T-helper 1 cell treated with Interleukin-12 subunit alpha and Interleukin-12 subunit beta and Interleukin-4 antibody, amounts not matched to agents 30 μg/mL and 1 μg/mL, for 36 hours (primary cell): ENCODE results near the gene C1orf198.

Experiments used
- H3K27ac Mint-ChIP-seq: one replicate; pipeline ENCODE4 v1.8.0; 2021; ENCODE audit warnings: mild to moderate bottlenecking, mixed read lengths
- H3K27me3 Mint-ChIP-seq: one replicate; pipeline ENCODE4 v1.8.0; 2021; ENCODE audit warnings: low read depth, mixed read lengths
- H3K36me3 Mint-ChIP-seq: one replicate; pipeline ENCODE4 v1.8.0; 2021; ENCODE audit warnings: low read depth, mixed read lengths
- H3K4me1 Mint-ChIP-seq: one replicate; pipeline ENCODE4 v1.8.0; 2021; ENCODE audit warnings: low read depth, mixed read lengths
- H3K4me3 Mint-ChIP-seq: one replicate; pipeline ENCODE4 v1.8.0; 2021; ENCODE audit warnings: mild to moderate bottlenecking, moderate library complexity, mixed read lengths
- H3K9me3 Mint-ChIP-seq: one replicate; pipeline ENCODE4 v1.8.0; 2021; ENCODE audit warnings: mixed read lengths

Gene C1orf198

DNA sequence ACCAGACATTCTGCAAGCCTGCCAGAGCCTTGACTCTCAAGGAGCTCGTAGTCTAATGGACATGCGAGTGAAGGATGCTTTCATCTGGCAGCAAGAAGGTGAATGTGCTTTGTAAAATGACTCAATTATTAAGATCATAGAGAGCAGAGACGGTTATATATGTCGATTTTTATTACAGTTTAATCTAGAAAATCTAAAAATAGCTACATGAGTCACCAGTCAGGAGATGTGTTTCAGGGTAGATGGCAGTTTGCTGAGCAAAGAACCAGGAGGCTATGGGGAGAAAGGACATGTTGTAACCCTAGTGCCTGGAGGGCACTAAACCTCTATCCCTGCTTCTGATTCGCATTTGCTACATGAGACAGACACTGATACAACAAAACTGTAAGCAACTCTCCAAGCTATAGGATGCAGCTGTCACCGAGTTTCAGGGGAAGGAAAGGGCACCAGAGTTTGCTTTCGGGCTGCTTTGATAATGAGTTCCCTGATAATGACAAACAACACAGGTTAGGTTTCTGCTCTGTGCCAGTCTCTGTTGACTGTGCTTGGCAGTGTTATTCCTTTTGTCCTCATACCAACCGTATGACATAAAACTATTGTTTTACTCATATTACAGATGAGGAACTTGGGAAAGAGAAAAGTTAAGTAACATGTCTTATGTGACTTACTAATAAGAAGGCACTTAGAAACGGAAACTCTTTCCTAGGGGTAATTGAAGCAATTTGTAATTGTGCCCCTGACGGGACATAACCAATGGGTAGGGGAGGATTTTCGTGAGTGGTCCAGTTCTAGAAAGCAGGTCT is 43.2 kb downstream of the C1orf198 start:
- no peaks in the 10 kb centered on the region for H3K4me1 Mint-ChIP-seq
- peaks cover 9% of the 10 kb centered on the region for H3K27me3 Mint-ChIP-seq
- H3K4me3 Mint-ChIP-seq = no peak overlapping the region
- no peaks in the 10 kb centered on the region for H3K36me3 Mint-ChIP-seq
- H3K27ac Mint-ChIP-seq = no peak overlapping the region
- no peaks in the 10 kb centered on the region for H3K9me3 Mint-ChIP-seq

GRCh38 chr1:230824551-230824918 is 43.8 kb downstream of the C1orf198 start:
- Mint-ChIP-seq H3K27me3 (peaks cover 9% of the 10 kb centered on the region), H3K4me1 (no peaks in the 10 kb centered on the region), H3K27ac (no peak overlapping the region)

DNA sequence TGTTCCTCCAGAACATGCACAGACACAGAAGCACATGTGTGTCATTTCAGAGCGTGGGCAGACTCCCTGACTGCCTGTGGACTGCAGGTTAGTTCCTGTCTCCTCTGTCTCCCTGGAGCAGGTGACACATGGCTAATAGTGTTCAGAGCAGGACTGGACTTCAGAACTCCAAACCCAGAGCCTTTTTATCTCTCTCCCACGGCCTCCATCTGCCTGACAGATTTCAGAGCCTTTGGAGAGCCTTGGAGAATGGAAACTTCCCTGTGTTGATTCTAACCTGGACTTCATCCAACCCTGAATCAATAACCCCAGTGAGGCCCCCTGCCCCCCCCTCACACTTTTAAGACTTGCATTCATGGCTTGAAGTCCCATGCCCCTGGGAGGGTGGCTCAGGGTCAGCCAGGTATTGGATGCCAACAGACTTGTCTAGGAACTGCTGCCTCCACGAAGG is 44.4 kb downstream of the C1orf198 start:
- H3K4me3 Mint-ChIP-seq = no peak overlapping the region
- no peaks in the 10 kb centered on the region for H3K9me3 Mint-ChIP-seq
- H3K27ac Mint-ChIP-seq = no peak overlapping the region
- no peaks in the 10 kb centered on the region for H3K36me3 Mint-ChIP-seq
- no peaks in the 10 kb centered on the region for H3K4me1 Mint-ChIP-seq
- H3K27me3 Mint-ChIP-seq = peaks cover 9% of the 10 kb centered on the region

More at GRCh38 chr1:230824551-230824918, 43.8 kb downstream of the C1orf198 start:
- H3K4me3 Mint-ChIP-seq = no peak overlapping the region
- H3K9me3 Mint-ChIP-seq = no peaks in the 10 kb centered on the region
- H3K36me3 Mint-ChIP-seq = no peaks in the 10 kb centered on the region

GRCh38 chr1:230823426-230823825 is 44.9 kb downstream of the C1orf198 start:
- Mint-ChIP-seq H3K27ac (no peak overlapping the region), H3K9me3 (no peaks in the 10 kb centered on the region), H3K27me3 (peaks cover 9% of the 10 kb centered on the region), H3K4me1 (no peaks in the 10 kb centered on the region), H3K4me3 (no peak overlapping the region), H3K36me3 (no peaks in the 10 kb centered on the region)

DNA sequence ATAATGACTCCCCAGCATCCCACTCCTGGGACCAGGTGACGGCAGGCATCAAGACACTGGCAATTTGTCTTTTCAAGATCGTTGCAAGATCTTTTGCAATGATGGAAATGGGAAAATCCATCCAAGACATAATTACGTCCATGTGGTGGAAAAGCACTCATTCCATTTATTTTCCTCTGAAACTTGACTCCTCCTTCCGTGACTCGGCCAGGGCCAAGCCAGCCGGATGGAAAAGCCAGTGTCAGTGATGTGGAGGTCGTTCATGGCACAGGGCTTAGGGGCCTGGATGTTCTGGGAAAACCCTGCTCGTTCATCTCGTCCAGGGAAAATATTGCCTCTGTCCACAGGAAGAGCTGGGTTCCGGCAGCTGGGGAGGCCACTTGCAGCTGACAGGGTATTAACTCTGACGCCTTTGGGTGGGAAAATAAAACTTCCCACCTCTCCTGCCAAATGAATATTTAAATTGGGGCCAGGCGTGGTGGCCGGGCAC is 46.2 kb downstream of the C1orf198 start:
- H3K27ac Mint-ChIP-seq = no peak overlapping the region
- H3K36me3 Mint-ChIP-seq = no peaks in the 10 kb centered on the region
- no peaks in the 10 kb centered on the region for H3K9me3 Mint-ChIP-seq
- peaks cover 16% of the 10 kb centered on the region for H3K27me3 Mint-ChIP-seq
- no peaks in the 10 kb centered on the region for H3K4me1 Mint-ChIP-seq
- H3K4me3 Mint-ChIP-seq = no peak overlapping the region

DNA sequence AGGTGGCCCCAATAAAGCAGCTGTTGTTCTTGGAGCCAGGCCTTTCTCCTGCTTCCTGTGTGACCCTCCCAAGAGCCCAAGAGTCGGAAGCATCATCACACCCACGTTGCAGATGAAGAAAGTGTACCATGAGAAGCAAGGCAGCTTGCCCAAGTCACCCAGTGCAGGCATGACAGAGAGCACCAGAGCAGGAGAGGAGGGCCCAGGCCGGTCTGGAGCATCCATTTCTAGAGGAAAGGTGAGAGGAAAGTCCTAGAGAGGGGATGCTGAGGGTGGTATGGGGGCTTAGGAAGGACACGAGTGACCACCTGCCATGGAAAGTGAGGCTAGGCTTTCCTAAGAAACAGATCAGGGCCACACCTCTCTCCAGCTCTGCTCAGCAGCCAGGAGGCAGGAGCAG is 47.0 kb downstream of the C1orf198 start:
- Mint-ChIP-seq H3K36me3 (no peaks in the 10 kb centered on the region), H3K27me3 (peaks cover 21% of the 10 kb centered on the region), H3K4me1 (no peaks in the 10 kb centered on the region), H3K4me3 (no peak overlapping the region), H3K27ac (no peak overlapping the region), H3K9me3 (no peaks in the 10 kb centered on the region)

DNA sequence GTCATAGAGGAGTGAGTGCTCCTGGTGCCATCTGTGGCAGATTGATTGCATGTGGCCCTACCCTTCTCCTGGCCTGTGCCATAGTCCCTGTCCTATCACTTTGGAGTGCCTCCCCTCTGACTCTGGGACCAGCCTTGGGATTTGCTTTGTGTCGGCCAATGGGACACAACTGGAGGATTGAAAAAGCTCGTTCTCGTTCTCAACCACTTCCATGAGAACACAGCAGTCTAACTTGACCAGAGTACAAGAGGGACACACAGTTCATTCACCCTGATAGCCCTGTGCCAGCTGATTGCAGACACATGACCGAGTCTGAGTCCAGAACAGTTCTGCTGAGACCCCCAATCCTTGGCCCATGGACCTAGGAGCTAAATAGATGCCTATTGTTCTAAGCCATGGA is 47.8 kb downstream of the C1orf198 start:
- Mint-ChIP-seq H3K4me3 (no peak overlapping the region), H3K27ac (no peak overlapping the region), H3K27me3 (peaks cover 20% of the 10 kb centered on the region), H3K4me1 (no peaks in the 10 kb centered on the region), H3K36me3 (no peaks in the 10 kb centered on the region), H3K9me3 (no peaks in the 10 kb centered on the region)

DNA sequence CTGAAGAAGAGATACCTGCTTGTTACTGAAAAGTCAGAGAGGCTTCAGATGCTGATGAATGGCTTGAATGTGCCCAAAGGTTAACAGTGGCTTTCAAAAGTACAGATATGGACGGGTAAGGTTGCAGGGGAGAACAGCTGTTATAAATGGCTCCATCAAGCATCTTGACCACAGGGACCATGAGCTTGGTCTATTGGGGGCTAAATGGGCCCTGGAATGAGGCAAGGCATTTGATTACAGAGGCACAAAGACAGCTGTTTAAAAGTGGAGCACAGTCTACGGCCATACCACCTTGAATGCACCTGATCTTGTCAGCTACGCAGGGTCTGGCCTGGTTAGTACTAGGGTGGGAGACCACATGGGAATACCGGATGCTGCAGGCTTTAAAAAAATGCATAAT is 48.3 kb downstream of the C1orf198 start:
- Mint-ChIP-seq H3K27ac (no peak overlapping the region), H3K9me3 (no peaks in the 10 kb centered on the region), H3K4me3 (no peak overlapping the region), H3K36me3 (no peaks in the 10 kb centered on the region), H3K4me1 (no peaks in the 10 kb centered on the region), H3K27me3 (peaks cover 18% of the 10 kb centered on the region)

- H3K9me3 Mint-ChIP-seq = peaks cover 2% of the 10 kb centered on the region
- H3K27ac Mint-ChIP-seq = no peak overlapping the region
- no peaks in the 10 kb centered on the region for H3K4me1 Mint-ChIP-seq
- H3K36me3 Mint-ChIP-seq = no peaks in the 10 kb centered on the region
- no peak overlapping the region for H3K4me3 Mint-ChIP-seq
- peaks cover 20% of the 10 kb centered on the region for H3K27me3 Mint-ChIP-seq
Measured at GRCh38 chr1:230818901-230819300, 49.4 kb downstream of the C1orf198 start.

- no peaks in the 10 kb centered on the region for H3K4me1 Mint-ChIP-seq
- peaks cover 8% of the 10 kb centered on the region for H3K9me3 Mint-ChIP-seq
- no peak overlapping the region for H3K27ac Mint-ChIP-seq
- no peaks in the 10 kb centered on the region for H3K36me3 Mint-ChIP-seq
- H3K27me3 Mint-ChIP-seq = peaks cover 23% of the 10 kb centered on the region
- H3K4me3 Mint-ChIP-seq = no peak overlapping the region
Measured at GRCh38 chr1:230818367-230818766, 50.0 kb downstream of the C1orf198 start.

- H3K4me3 Mint-ChIP-seq = no peak overlapping the region
- H3K27me3 Mint-ChIP-seq = peaks cover 28% of the 10 kb centered on the region
Measured at GRCh38 chr1:230816018-230816417, 52.3 kb downstream of the C1orf198 start.

GRCh38 chr1:230814949-230815692 is 53.2 kb downstream of the C1orf198 start:
- peaks cover 19% of the 10 kb centered on the region for H3K9me3 Mint-ChIP-seq
- H3K36me3 Mint-ChIP-seq = no peaks in the 10 kb centered on the region
- H3K27ac Mint-ChIP-seq = no peak overlapping the region
- no peaks in the 10 kb centered on the region for H3K4me1 Mint-ChIP-seq
- H3K4me3 Mint-ChIP-seq = no peak overlapping the region
- H3K27me3 Mint-ChIP-seq = peaks cover 23% of the 10 kb centered on the region

More at GRCh38 chr1:230816018-230816417, 52.3 kb downstream of the C1orf198 start:
- Mint-ChIP-seq H3K9me3 (peaks cover 19% of the 10 kb centered on the region), H3K4me1 (no peaks in the 10 kb centered on the region), H3K27ac (no peak overlapping the region), H3K36me3 (no peaks in the 10 kb centered on the region)

GRCh38 chr1:230812568-230812967 is 55.8 kb downstream of the C1orf198 start:
- H3K27me3 Mint-ChIP-seq = peaks cover 18% of the 10 kb centered on the region
- no peaks in the 10 kb centered on the region for H3K4me1 Mint-ChIP-seq
- H3K27ac Mint-ChIP-seq = no peak overlapping the region

DNA sequence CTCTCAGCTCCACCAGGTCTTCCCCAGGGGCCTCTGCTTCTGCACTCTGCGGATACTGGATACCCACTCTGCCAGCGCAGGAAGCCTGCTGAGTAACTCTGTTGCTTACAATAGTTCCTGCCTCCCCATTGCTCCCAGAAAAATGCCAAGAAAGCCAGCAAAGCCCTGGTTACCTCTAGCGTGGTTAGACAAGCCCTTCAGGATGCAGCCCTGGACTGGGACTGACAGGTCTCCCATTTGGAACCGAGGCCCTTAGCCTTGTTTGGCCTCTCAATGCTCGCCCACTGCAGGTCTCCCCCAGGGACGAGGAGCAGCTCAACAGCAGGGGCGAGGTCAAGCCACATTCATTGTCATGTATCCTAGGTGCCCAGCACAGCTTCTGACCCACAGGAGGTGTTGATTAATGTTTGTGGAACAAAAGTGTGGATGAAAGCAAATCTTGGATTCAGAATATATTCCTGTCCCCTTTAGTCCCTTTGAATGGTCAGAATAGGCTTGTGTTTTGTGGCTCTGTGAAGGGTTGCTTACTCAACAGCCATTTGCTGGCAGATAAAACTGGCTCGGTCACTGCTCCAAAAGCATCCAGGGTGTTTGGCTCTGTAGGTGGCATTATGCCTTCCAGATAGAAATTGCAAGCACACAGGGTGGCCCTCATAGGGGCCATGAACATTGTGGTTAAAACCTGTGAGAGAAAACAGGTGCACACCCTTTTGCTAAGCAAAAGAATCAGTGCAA is 58.9 kb downstream of the C1orf198 start:
- Mint-ChIP-seq H3K4me3 (no peak overlapping the region), H3K27me3 (peaks cover 16% of the 10 kb centered on the region), H3K9me3 (peaks cover 29% of the 10 kb centered on the region)

More at GRCh38 chr1:230812568-230812967, 55.8 kb downstream of the C1orf198 start:
- no peak overlapping the region for H3K4me3 Mint-ChIP-seq
- no peaks in the 10 kb centered on the region for H3K36me3 Mint-ChIP-seq
- H3K9me3 Mint-ChIP-seq = peaks cover 19% of the 10 kb centered on the region

More for the DNA sequence above, 58.9 kb downstream of the C1orf198 start:
- Mint-ChIP-seq H3K36me3 (peaks cover 2% of the 10 kb centered on the region), H3K27ac (no peak overlapping the region), H3K4me1 (no peaks in the 10 kb centered on the region)
